ENCODE measurements around the gene SLC2A6. TPM values are rescaled to one million over a fixed set of nuclear protein-coding genes. Genes with fewer than 3 reads are reported as not detected.
A peak's percentile ranks its signal among the peaks of the same experiment; 100 is the strongest.

Gene SLC2A6
- total RNA-seq (1 to 10 TPM; 1.5 to 3.4 TPM), total RNA-seq (1.6 to 4.9 reads per million in 2 donors)

- DNase-seq (peak; percentile 61 to 83 (median 76)), ATAC-seq (peak; percentile 98)
- Mint-ChIP-seq H3K27ac (no peak within 1 kb of the TSS), H3K4me3 (peak within 1 kb of the TSS; percentile 85), H3K4me1 (peaks cover 6% of the 10 kb centered on the region), H3K36me3 (ENCODE audit: low read depth) (no peaks in the 10 kb centered on the region), H3K27me3 (peaks cover 13% of the 10 kb centered on the region)
- no peaks in the 10 kb centered on the region for H3K9me3 ChIP-seq (ENCODE audit: control insufficient read depth, low read length, poor library complexity, severe bottlenecking)
Measured at GRCh38 chr9:133478851-133479711, at the start of gene SLC2A6. SLC2A6 (minus strand) TSS chr9:133479099; CDS start chr9:133479059, 40 bp downstream.

- Mint-ChIP-seq H3K27ac (no peak overlapping the region), H3K36me3 (ENCODE audit: low read depth) (peaks cover 4% of the 10 kb centered on the region), H3K4me3 (no peak overlapping the region), H3K4me1 (peaks cover 13% of the 10 kb centered on the region), H3K27me3 (peaks cover 48% of the 10 kb centered on the region)
- no peaks in the 10 kb centered on the region for H3K9me3 ChIP-seq (ENCODE audit: control insufficient read depth, low read length, poor library complexity, severe bottlenecking)
- DNase-seq, result no peak
- ATAC-seq, result no peak
Measured at GRCh38 chr9:133528001-133528875, 49.3 kb upstream of the SLC2A6 start.

- peaks cover 4% of the 10 kb centered on the region for H3K36me3 Mint-ChIP-seq (ENCODE audit: low read depth)
- no peak for DNase-seq
- H3K4me3 Mint-ChIP-seq, result no peak overlapping the region
- no peak overlapping the region for H3K27ac Mint-ChIP-seq
- H3K9me3 ChIP-seq (ENCODE audit: control insufficient read depth, low read length, poor library complexity, severe bottlenecking), result no peaks in the 10 kb centered on the region
- peaks cover 44% of the 10 kb centered on the region for H3K27me3 Mint-ChIP-seq
- H3K4me1 Mint-ChIP-seq, result peaks cover 11% of the 10 kb centered on the region
- ATAC-seq, result no peak
Measured at GRCh38 chr9:133527444-133527920, 48.6 kb upstream of the SLC2A6 start.

GRCh38 chr9:133526721-133527321 lies 47.9 kb upstream of the SLC2A6 start:
- H3K27ac Mint-ChIP-seq, result no peak overlapping the region
- peaks cover 38% of the 10 kb centered on the region for H3K27me3 Mint-ChIP-seq
- DNase-seq (no peak), ATAC-seq (no peak)
- H3K4me3 Mint-ChIP-seq, result no peak overlapping the region
- H3K4me1 Mint-ChIP-seq, result peaks cover 11% of the 10 kb centered on the region
- H3K9me3 ChIP-seq (ENCODE audit: control insufficient read depth, low read length, poor library complexity, severe bottlenecking), result no peaks in the 10 kb centered on the region
- H3K36me3 Mint-ChIP-seq (ENCODE audit: low read depth), result peaks cover 4% of the 10 kb centered on the region

GRCh38 chr9:133525677-133526076 lies 46.8 kb upstream of the SLC2A6 start:
- Mint-ChIP-seq H3K4me3 (no peak overlapping the region), H3K27ac (no peak overlapping the region), H3K36me3 (ENCODE audit: low read depth) (peaks cover 4% of the 10 kb centered on the region), H3K4me1 (peaks cover 11% of the 10 kb centered on the region), H3K27me3 (peaks cover 38% of the 10 kb centered on the region)
- H3K9me3 ChIP-seq (ENCODE audit: control insufficient read depth, low read length, poor library complexity, severe bottlenecking), result no peaks in the 10 kb centered on the region
- DNase-seq, result no peak
- no peak for ATAC-seq

- H3K9me3 ChIP-seq (ENCODE audit: control insufficient read depth, low read length, poor library complexity, severe bottlenecking), result no peaks in the 10 kb centered on the region
- H3K4me1 Mint-ChIP-seq, result peaks cover 11% of the 10 kb centered on the region
- no peak within 1 kb of the TSS for H3K27ac Mint-ChIP-seq
- peaks cover 35% of the 10 kb centered on the region for H3K27me3 Mint-ChIP-seq
- H3K36me3 Mint-ChIP-seq (ENCODE audit: low read depth), result peaks cover 4% of the 10 kb centered on the region
- no peak within 1 kb of the TSS for H3K4me3 Mint-ChIP-seq
- DNase-seq, result no peak
- ATAC-seq, result no peak
Measured at GRCh38 chr9:133524679-133525228, 45.9 kb upstream of the SLC2A6 start, which contains the start of gene MYMK. MYMK (minus strand) TSS chr9:133524959; CDS start chr9:133524844, 115 bp downstream.

- peaks cover 35% of the 10 kb centered on the region for H3K27me3 Mint-ChIP-seq
- no peaks in the 10 kb centered on the region for H3K9me3 ChIP-seq (ENCODE audit: control insufficient read depth, low read length, poor library complexity, severe bottlenecking)
- H3K4me1 Mint-ChIP-seq, result peaks cover 11% of the 10 kb centered on the region
- no peak overlapping the region for H3K27ac Mint-ChIP-seq
- DNase-seq, result no peak
- no peak overlapping the region for H3K4me3 Mint-ChIP-seq
- H3K36me3 Mint-ChIP-seq (ENCODE audit: low read depth), result peaks cover 4% of the 10 kb centered on the region
- ATAC-seq, result no peak
Measured at GRCh38 chr9:133524146-133524545, 45.2 kb upstream of the SLC2A6 start.

- H3K36me3 Mint-ChIP-seq (ENCODE audit: low read depth), result peaks cover 4% of the 10 kb centered on the region
- ATAC-seq (no peak), DNase-seq (no peak)
- H3K9me3 ChIP-seq (ENCODE audit: control insufficient read depth, low read length, poor library complexity, severe bottlenecking), result no peaks in the 10 kb centered on the region
- H3K27me3 Mint-ChIP-seq, result peaks cover 45% of the 10 kb centered on the region
- no peak overlapping the region for H3K27ac Mint-ChIP-seq
- H3K4me1 Mint-ChIP-seq, result peaks cover 11% of the 10 kb centered on the region
- H3K4me3 Mint-ChIP-seq, result no peak overlapping the region
Measured at GRCh38 chr9:133523106-133523505, 44.2 kb upstream of the SLC2A6 start.

- Mint-ChIP-seq H3K27me3 (peaks cover 48% of the 10 kb centered on the region), H3K27ac (no peak overlapping the region), H3K36me3 (ENCODE audit: low read depth) (peaks cover 4% of the 10 kb centered on the region), H3K4me3 (no peak overlapping the region), H3K4me1 (peaks cover 10% of the 10 kb centered on the region)
- ATAC-seq (no peak), DNase-seq (no peak)
- H3K9me3 ChIP-seq (ENCODE audit: control insufficient read depth, low read length, poor library complexity, severe bottlenecking), result no peaks in the 10 kb centered on the region
Measured at GRCh38 chr9:133522073-133522910, 43.4 kb upstream of the SLC2A6 start.

GRCh38 chr9:133521122-133522072 lies 42.5 kb upstream of the SLC2A6 start:
- Mint-ChIP-seq H3K4me1 (peaks cover 6% of the 10 kb centered on the region), H3K27ac (no peak overlapping the region), H3K4me3 (no peak overlapping the region), H3K27me3 (peaks cover 43% of the 10 kb centered on the region), H3K36me3 (ENCODE audit: low read depth) (peaks cover 4% of the 10 kb centered on the region)
- H3K9me3 ChIP-seq (ENCODE audit: control insufficient read depth, low read length, poor library complexity, severe bottlenecking), result no peaks in the 10 kb centered on the region
- DNase-seq, result no peak
- ATAC-seq, result no peak

- ATAC-seq (no peak), DNase-seq (no peak)
- no peak overlapping the region for H3K27ac Mint-ChIP-seq
- peaks cover 4% of the 10 kb centered on the region for H3K36me3 Mint-ChIP-seq (ENCODE audit: low read depth)
- H3K9me3 ChIP-seq (ENCODE audit: control insufficient read depth, low read length, poor library complexity, severe bottlenecking), result no peaks in the 10 kb centered on the region
- H3K4me1 Mint-ChIP-seq, result peaks cover 4% of the 10 kb centered on the region
- peaks cover 34% of the 10 kb centered on the region for H3K27me3 Mint-ChIP-seq
- H3K4me3 Mint-ChIP-seq, result no peak overlapping the region
Measured at GRCh38 chr9:133520121-133520835, 41.4 kb upstream of the SLC2A6 start.

Data from T-helper 17 cell (primary cell).